Ammon's horn (tissue), 1 donor: ENCODE measurements around the gene MTX1.
A peak's percentile ranks its signal among the peaks of the same experiment; 100 is the strongest.
"Not testable (repeated sequence)": the region's sequence is repeated elsewhere in the genome, so short reads cannot be mapped to it uniquely, and the experiment has no call there.

ENCODE experiments used
- DNase-seq: peaks from one replicate; pipeline ENCODE4 v3.0.0-alpha.2; 2016; ENCODE audit warnings: low spot score

Gene MTX1

GRCh38 chr1:155208541-155209311 is at the start of gene MTX1:
TSS of gene MTX1 (plus strand) at chr1:155208695. CDS start at chr1:155208805, 110 bp downstream.
- DNase-seq = peak; percentile 91

GRCh38 chr1:155158991-155159390 is 49.5 kb upstream of the MTX1 start:
- DNase-seq = no peak

GRCh38 chr1:155160128-155160527 is 48.4 kb upstream of the MTX1 start:
- no peak for DNase-seq

GRCh38 chr1:155162631-155163030 is 45.9 kb upstream of the MTX1 start:
- DNase-seq = not testable (repeated sequence)

- DNase-seq = not testable (repeated sequence)
Observed at GRCh38 chr1:155163785-155164184, 44.7 kb upstream of the MTX1 start.

GRCh38 chr1:155164625-155165024 is 43.9 kb upstream of the MTX1 start:
- not testable (repeated sequence) for DNase-seq

GRCh38 chr1:155166051-155166470 is 42.4 kb upstream of the MTX1 start:
- no peak for DNase-seq

- DNase-seq = peak; percentile 62
Observed at GRCh38 chr1:155166471-155167165, 41.9 kb upstream of the MTX1 start.

- peak; percentile 95 for DNase-seq
Observed at GRCh38 chr1:155167166-155168104, 41.1 kb upstream of the MTX1 start.

- not testable (repeated sequence) for DNase-seq
Observed at GRCh38 chr1:155168105-155168445, 40.4 kb upstream of the MTX1 start.

- no peak for DNase-seq
Observed at GRCh38 chr1:155168456-155169210, 39.9 kb upstream of the MTX1 start.

- DNase-seq = no peak
Observed at GRCh38 chr1:155169541-155169940, 39.0 kb upstream of the MTX1 start.

GRCh38 chr1:155170101-155170785 is 38.3 kb upstream of the MTX1 start:
- DNase-seq = no peak

- DNase-seq = no peak
Observed at GRCh38 chr1:155170806-155171205, 37.7 kb upstream of the MTX1 start.

- no peak for DNase-seq
Observed at GRCh38 chr1:155171836-155172731, 36.4 kb upstream of the MTX1 start.

GRCh38 chr1:155172732-155173477 is 35.6 kb upstream of the MTX1 start, which contains the start of gene KRTCAP2:
TSS of gene KRTCAP2 (minus strand) at chr1:155173304. CDS start at chr1:155173224, 80 bp downstream.
- DNase-seq = peak; percentile 97

GRCh38 chr1:155173478-155174323 is 34.8 kb upstream of the MTX1 start, which contains the start of gene TRIM46:
TSS of gene TRIM46 (plus strand) at chr1:155173849. CDS start at chr1:155173967, 118 bp downstream.
- peak; percentile 77 for DNase-seq
